ENCODE measurements around the gene RUFY2.

Gene RUFY2

DNA sequence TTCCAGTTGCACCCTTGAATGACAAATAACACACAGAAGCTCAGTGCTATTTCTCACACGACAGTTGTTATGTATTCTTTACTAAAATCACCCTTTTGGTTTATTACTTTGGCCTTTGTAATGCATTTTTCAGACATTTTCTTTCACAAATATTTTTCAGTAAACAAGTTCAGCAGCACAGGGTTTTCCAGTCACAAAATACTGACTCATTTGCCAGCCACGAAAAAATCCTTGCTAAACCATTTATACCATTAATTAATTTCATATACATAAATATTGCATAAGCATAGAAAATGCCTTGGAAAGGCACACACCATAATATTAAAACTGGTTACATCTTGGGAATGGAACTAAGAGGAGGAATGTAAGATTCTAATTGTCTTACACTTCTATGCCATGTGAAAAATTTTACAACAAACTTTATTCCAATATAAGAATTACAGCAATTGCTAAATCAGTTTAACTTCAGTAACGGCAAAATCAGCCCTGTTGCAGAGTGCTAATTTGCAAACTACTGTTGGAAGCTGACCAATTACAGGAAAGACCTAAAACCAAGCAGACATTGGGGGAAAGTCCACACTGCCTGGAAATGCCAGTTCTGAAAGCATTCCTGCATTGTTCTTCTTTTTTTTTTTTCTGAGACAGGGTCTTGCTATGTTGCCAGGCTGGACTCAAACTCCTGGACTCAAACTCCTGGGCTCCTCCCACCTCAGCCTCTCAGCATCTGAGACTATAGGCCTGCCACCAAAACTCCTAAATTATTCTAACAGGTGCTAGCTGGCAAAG is 42.8 kb downstream of the RUFY2 start:
- DNase-seq: no peak

DNA sequence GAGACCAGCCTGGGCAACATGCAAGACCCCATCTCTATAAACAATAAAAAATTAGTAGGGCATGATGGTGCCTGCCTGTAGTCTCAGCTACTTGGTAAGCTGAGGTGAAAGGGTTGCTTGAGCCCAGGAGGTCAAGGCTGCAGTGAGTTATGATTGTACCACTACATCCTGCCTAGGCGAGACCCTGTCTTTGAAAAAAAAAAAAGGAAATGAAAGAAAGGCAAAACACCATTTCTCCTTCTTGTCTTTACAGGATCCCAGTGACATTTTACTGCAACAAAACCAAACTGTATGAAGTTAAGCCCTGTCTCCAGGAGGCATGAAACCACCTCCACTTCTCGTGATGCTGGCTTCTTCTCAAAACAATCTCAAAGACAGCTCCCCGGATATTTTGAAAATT is 44.5 kb downstream of the RUFY2 start:
- DNase-seq: no peak

DNA sequence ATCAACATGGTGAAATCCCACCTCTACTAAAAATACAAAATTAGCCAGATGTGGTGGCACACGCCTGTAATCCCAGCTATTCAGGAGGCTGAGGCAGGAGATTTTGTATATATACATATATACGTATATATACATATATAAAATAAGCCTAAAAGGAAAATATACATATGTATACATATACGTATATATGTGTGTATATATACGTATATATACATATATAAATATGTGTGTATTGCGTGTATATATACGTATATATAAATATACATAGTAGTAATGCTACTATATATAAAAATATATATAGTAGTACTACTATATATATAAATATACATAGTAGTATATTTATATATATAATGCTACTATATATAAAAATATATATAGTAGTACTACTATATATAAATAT is 47.9 kb downstream of the RUFY2 start:
- DNase-seq: no peak

DNA sequence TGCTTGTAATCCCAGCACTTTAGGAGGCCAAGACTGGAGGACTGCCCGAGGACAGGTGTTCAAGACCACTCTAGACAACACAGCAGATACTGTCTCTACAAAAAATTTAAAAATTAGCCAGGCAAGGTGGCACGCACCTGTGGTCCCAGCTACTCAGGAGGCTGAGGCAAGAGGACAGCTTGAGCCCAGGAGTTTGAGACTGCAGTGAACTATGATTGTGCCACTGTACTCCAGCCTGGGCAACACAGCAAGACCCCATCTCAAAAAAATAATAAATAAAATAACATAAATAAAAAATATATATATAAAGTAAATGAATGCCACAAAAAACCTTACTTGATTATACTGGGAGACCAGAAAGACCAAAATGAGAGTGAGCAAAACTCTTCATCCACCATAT is 53.5 kb downstream of the RUFY2 start:
- DNase-seq: no peak

DNA sequence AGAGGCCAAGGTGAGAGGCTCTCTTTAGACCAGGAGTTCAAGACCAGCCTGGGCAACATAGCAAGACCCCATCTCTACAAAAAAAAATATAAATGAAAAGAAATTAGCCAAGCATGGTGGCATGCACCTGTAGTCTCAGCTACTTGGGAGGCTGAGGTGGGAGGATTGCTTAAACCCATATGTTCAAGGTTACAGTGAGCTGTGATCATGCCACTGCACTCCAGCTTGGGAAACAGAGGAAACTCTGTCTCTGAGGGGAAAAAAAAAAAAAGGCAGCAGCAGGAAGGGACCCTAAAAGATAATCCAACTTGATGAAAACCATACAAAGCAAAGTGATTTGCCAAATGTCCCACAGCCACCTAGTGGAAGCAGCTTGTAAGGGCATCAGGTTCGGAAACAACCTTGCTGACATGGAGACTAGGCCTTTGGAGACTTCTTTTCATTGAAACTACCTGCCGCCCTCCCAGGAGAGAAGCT is 58.8 kb downstream of the RUFY2 start:
- DNase-seq: peak; percentile 16

DNA sequence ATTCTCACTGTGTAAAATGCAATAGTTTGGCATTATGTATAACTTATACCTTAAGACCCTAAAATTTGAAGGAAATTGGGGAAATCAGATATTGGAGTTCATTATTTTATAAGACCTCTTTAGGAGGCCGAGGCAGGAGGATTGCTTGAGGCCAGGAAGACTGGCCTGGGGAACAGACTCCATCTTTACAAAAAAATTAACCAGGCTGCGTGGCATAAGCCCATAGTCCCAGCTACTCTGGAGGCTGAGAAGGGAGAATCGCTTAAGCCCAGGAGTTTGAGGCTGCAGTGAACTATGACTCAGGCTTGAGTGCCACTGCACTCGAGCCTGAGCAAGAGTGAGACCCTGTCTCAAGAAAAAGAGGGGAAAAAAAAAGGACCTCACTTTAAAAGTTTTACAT is 60.3 kb downstream of the RUFY2 start:
- DNase-seq: no peak

DNA sequence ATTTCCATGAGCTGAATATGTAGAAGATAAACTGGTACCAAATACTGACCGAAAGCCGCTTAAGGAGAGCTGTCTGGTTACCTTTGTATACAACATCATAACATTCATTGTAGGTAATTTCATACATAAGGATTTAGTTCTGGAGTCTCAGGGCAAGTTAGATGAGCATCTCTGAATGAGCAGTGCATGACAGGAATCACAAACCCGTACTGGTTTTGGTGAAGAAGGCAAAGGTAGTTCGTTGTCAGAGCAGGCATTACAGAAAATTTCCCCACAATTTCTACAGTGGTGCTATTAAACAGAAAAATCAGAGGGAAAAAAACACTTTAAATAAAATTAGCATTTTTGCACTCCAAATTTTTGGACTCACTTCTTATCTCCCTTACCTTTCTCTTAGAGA is 61.5 kb downstream of the RUFY2 start:
- DNase-seq: no peak

DNA sequence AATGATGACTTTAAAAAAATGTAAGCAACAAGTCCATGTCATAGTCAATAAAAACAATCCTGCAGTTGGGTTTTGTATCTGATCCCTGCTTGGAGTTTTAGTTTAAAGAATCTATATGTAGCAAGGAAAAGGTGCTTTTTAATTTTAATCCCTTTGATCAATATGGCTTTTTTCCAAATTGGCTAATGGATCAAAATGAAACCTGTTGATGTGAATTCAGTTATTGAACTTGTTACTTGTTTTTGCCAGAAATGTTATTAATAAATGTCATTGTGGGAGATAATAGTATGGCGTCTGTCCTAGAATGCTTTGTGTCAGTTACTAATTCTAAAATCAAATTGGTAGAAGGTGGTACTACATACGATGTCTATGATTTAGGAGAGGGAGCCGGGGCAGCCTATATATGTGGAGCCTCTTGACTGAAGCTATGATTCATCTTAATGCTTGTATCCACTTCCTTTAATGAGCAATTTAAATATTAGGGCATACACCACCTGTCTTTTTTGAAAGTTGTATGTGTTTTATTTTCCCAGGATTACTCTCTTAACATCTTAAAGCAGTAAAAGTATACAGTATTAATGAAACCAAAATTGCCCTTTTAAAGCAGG is 64.1 kb downstream of the RUFY2 start:
- DNase-seq: no peak

DNA sequence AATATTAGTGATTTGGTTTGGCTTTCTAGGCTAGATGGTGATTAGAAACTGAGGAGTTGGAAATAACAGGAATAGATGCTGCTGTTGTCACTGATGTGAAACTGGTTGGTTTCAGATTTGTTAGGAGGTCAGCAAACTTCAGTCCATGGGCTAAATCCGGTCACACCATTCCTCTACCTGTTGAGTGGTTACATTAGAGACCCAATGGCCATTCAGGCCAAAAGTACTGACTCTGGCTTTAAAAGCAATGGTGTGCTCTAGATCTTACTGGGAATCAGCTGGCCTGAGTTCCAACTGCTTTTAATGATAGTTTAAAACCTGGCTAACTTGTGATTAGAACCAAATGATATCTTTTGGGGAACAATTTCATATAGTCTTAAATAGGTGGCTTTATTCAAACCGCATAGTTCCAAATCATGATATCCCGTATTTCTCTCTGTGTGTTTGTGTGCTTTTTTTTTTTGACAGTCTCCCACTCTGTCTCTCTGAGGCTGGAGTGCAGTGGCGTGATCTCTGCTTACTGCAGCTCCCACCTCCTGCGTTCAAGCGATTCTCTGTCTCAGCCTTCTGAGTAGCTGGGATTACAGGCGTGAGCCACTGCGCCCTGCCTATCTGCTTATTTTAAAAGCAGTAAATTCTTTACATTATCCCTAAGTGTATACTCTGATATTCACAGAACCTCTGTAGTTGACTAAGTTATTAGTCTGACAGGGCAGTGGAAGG is 66.6 kb downstream of the RUFY2 start:
- no peak for DNase-seq

DNA sequence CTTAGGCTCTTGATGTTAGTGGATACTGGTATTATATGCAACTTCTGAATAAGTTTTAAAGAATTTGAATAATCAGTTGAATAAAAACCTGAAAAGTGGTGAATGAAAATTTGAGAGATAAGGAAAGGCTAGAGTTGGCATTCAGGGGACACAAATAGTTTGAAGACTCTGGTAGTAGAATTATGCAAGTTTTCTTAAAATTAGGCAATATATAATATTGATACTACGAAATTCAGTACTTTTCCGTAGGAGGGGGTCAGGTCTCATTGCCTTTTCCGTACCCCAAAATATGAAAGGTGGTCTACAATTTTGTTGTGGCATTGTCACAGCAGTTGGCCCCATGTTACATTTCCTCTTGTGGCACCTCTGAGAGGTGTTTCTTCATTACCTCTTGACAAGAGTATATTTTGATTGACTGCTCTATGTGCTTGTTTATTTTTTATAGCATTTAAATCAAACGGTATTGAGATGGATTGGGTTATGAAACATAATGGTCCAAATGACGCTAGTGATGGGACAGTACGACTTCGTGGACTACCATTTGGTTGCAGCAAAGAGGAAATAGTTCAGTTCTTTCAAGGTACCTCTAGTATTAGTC is 70.2 kb downstream of the RUFY2 start:
- DNase-seq: no peak

DNA sequence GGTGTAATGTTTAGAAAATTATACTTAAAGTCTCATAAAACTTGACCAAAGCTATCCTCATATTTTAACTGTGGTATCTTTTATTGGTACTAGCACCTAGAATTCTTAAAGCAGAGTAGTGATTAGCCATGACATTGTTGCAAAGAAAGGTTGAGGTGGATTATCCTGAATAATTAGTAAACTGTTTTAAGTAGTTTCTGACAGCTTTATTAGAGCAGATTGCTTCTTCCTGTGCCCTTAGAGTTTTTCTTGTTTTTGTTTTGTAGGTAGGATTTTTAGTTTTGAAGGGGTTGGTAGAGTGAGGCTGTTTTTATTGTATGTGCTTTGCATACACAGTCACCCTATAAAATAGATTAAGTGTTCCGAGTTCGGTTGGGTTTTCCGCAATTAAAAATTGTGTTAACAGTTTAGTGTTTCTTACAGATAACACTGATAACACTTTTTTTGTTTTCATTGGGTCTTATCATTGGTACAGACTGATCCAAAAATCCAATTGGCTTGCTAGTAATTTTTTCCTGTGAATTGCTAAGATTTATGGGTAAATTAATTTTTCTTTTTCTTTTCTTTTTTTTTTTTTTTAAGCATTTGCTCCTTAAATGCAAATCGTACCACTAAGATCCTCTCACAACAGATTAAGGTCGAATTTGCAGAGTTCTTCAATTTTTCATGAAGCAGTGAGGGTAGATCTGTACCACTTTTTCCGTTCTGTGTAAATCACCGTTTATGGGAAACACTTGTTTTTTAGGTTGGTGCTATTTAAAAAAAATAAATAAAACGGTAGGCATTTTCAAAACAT is 72.2 kb downstream of the RUFY2 start:
- no peak for DNase-seq

DNA sequence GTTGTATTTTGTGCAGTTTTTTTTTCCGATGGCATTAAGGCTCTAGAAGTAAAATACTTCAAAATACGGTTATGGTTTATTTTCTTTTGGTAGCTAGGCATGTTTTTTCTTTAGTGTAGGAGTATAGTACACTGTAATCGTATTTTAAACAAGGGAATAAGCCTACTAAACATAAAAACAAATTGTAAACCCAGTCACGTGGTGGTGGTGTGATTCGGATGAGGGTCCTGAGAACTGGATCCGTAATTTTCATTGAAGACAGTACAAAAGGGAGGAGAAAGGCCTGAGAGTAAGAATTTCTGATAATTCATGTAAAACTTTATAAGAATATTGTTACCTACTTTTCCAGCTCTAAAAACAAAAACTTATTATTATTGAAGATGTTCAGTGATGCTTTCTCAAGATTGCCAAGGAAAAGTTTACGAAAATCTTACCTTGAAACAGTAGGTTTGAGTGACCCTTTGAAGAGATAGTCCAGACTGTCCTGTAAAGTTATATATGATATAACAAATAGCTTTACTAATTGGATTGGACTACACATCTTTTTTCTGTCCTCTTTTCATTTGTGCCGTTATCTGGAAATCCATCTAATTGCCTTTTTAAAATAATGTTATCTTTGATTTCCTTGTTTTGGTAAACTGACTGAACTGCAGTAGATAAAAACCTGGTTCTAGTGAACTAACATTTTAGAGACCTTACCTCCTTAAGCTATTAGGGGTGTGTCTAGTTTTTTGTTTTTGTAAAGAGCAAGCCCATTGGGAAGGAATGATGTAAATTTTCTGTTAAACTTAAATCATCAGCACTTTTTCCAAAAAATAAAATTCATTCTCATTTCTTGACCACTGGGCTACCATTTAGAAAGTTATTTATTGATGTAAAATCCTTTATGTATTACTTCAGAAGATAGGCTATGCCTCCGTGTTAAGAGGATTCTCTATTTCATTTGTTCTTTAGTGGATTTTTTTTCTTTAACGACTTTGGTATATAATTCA is 73.3 kb downstream of the RUFY2 start:
- DNase-seq: no peak

DNA sequence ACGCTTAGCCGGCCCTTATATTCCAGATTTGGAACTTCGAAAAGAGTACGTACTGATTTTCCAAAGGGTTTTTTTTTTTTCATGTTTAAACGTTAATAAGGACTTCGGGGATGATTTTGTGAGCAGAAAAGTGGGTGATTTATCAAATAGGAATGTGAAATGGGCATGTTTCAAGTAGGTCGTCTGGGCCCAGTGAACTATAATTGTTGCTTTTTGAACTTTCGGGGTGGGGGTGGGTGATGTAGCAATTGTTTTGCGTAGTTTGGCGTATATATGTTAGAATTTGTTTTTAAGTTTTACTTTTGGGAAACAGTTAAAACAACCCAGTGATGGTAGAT is 74.0 kb downstream of the RUFY2 start:
- no peak for DNase-seq

DNA sequence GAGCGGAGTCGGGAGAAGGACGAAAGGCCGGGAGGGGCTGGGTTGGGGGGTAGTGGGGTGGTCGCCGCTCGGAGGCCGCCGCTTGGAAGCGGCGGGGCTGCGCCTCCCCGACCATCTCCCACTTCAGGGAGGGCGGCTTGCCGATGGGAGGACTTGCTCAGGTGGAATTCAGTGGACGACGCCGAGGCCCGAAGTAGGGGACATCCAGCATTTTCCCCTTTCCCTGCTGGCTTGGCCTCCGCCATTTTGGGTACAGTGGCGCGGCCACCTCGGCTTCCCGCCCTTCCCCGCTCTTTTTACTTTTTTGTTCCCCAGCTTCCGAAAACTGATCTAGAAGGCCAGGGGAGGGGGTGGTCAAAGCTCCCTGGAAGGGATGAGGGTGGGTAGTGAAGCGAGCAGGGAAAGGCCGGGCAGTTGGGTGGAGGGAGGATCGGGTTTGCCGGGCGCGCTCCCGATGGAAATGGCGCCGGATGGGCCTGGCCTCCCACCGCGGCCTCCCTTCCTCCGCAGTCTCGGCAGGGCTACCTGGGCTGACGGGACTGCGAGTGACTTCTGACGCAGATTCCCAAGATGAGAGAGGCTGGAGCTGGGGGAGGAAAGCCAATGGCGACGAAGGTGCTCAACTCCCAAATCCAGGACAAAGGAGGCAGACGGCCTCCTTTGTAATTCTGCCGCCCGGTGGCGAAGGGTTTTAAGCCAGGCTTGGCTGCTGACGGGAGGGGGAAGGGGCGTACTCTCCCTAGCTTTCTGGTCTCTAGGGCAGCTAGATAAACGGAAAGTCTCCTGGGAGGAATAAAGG is 74.6 kb downstream of the RUFY2 start, which contains the start of gene PBLD:
Gene PBLD (minus strand): TSS at position 670 of the 799 bp plus-strand sequence. CDS start 26,084 bp downstream, outside the sequence.
- DNase-seq: peak; percentile 89

DNA sequence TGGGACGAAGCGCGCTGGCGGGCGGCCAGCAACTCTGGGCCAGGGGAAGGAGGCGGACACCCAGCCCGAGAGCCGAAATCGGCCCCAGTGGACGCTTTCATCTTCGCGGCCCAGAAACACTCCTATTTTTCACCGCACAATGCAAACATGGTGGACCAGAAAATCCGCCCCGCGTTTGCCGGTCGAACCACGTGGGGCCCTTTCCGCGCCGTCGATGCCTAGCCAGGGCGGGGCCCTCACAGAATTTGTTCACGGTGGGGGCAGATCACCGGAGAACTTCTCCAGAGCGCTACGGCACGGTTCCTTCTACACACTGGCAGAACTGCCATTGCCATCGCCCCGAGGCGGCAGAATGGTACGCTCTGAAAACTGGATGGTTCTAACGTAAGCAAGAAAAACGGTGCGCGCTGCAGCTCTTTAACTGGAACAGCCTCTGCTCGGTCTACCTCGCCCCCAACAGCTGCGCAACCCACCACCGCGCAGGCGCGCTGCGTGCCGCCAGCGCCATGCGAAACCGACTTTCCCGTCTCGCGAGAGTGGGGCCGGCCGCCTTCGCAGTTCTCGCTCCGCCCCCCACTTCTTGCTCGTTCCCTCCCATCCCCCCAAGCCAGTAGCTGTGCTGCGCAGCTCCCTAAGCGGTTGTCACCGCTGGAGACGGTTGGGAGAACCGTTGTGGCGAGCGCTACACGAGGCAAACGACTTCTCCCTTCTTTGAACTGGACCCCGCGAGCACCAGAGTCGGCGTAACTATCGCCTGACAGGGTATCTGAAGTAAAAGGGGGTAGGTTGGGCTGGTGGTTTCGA is 75.4 kb downstream of the RUFY2 start, which contains the start of gene HNRNPH3:
Gene HNRNPH3 (plus strand): TSS at position 610 of the 804 bp plus-strand sequence. CDS start 5,158 bp downstream, outside the sequence.
- peak; percentile 98 for DNase-seq

DNA sequence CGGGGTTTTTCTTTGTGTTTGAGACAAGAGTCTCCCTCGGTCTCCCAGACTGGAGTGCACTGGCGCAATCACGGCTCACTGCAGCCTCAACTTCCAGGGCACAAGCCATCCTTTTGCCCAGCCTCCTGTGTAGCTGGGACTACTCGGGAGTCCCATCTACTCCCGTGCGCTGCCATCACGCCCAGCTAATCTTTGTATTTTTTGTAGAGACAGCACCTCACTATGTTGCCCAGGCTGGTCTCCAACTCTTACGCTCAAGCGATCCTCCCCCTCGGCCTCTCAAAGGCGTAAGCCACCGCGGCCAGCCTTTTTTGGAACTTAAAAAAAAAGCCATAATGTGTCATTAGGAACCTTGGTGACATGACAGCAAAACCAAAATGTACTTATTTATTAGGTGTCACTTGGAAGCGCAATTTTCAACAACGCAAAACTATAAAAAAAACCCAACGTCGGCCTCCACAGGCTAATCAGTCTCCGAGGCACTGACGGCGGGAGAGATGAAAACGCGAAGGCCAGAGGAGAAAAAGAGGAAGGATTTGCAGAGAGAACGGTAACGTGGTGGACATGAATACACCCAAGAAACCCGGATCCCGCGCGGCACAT is 76.1 kb downstream of the RUFY2 start:
- DNase-seq: peak; percentile 57

DNA sequence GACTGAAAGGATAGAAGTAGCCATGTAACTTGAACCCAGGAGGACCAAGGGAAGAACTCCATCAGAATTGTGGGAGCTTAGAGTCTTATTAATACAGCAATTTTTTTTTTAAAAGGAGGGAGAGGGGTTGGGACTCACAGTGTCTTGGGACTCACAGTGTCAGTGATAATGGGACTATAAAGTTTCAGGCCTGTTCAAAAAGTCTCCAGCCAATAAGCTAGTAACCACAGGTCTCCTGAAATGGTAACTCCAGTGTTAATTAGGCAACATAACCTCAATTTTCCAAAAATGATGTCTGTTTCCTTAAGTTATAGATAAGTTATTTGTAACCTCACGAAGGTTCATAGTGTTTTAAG is 77.6 kb downstream of the RUFY2 start:
- no peak for DNase-seq

DNA sequence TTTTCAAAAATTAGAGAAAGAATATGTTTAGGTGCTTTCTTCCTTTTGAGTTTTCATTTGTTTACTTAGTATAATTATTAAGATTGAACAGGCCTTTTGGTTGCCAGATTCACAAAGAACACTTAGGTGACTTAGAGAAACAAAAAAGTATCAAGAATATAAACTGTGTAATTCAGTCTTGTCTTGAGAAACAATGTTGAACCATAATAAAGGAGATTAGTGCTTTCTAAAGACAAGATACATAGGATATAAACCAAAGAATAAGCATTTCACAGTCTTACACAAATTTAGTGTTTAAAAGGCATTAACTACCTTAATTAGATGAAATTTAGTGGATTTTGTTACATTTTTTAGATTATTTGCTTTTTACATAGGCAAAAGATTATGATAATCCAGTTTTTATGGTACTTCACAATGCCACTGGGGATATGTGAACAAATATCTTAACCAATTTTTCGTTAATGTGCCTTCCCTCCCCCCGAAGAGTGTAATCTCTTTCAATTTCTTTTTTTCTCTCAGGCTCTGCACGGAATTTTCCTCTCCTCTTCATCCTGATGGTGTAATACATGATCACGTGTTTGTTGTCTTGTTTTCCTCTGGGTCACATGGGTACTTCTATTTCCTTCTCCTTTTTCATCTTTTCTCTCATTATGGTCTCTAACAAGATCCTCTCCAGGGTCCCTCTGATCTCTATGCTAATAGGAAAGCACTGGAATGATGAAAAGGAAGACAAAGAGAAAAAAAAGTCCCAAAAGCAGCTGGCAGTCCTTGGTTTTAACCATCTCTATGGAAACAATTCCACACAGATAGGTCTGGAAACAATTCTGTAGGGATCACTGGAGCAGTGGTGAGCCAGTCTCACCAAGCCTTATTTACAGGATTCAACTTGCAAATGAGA is 78.9 kb downstream of the RUFY2 start:
- no peak for DNase-seq
